GM18511 (cell line): ENCODE data around the gene ST7.
A peak's percentile ranks its signal among the peaks of the same experiment; 100 is the strongest.

ENCODE experiments used
- ATAC-seq: cut with Tn5 transposase; IDR thresholded peaks from one replicate; pipeline ENCODE4 v1.9.1; 2021; ENCODE audit warnings: mild to moderate bottlenecking, moderate library complexity; ENCODE audit not compliant: unreplicated experiment

The ST7 gene

DNA sequence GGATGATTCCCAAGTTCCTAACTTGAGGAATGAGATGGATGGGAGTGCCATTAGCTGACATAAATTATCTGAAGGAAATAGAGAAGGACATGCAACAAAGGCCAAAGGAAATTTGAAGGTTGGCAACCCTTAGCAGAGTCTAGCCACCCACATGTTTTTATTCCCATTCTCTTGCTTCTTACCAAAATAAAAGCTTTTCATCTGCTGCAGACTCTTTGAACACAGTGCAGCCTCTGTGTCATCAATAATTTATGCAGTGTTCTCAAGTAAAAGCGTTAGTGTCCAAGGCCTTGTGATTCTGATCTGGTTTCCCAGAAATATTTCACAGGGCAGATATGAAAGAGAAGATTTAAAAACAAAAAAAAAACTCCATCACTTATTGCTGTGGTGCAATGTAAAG, 98.5 kb downstream of the ST7 start:
- ATAC-seq: no peak

DNA sequence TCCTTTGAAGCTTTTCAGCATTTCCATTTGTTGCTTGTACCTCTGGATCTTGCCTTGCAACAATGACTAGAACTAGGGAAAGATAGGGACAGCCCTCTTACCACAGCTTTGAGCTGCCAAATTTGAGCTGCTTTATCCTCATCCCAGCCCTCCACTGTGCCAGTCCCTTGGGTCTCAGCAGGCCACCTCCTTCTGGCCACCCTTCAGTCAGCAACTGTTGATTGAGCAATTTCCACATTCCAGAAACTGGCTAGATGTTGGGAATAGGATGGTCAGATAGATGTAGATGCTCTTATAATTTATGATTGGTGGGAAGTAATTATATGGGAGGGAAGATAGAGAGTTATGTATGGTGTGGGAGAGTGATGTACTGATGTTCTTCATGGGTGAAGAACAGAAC, 100.1 kb downstream of the ST7 start:
- ATAC-seq: no peak

- ATAC-seq: no peak
Observed at GRCh38 chr7:117061751-117062150, 108.5 kb downstream of the ST7 start.

- ATAC-seq: no peak
Observed at GRCh38 chr7:117062300-117062699, 109.0 kb downstream of the ST7 start.

GRCh38 chr7:117064688-117065087, 111.4 kb downstream of the ST7 start:
- no peak for ATAC-seq

DNA sequence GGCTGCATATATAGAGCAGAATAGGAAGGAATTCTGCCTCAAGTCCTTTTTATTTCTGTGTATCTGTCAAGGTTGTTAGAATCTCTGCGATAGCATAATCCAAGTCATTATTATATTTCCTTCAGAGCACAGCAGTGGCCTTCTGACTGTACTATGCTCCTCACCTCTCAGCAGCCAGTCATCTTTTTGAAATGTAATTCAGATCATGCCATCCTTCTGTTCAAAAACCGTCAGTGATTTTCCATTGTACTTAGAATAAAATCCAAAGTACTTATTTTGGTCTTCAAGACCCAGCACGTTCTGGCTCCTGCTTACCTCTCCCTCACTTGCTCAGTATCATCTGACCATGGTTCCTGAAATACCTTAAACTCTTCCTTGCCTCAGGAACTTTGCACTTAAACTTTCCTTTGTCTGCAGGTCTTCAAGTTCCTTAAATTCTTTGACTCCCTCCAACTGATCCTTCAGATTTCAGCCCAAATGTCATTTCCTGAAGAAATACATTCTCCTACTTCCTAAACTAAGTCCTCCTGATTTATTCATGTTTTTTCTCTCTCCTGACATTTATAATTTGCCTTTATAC, 112.4 kb downstream of the ST7 start:
- ATAC-seq: no peak

DNA sequence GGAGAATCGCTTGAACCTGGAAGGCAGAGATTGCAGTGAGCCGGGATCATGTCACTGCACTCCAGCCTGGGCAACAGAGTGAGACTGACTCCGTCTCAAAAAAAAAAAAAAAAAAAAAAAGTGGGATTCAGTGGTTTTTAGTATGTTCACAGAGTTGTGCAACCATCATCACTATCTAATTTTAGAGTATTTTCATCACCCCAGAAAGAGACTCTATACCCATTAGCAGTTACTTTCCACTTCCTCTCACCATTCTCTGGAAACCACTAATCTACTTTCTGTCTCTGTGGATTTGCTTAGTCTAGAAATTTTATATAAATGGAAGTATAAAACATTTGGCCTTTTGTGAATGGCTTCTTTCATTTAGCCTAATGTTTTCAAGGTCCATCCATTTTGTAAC, 113.4 kb downstream of the ST7 start:
- ATAC-seq: peak; percentile 51

GRCh38 chr7:117067340-117067739, 114.0 kb downstream of the ST7 start:
- ATAC-seq: no peak

GRCh38 chr7:117068511-117069145, 115.3 kb downstream of the ST7 start:
- no peak for ATAC-seq

GRCh38 chr7:117069379-117069778, 116.1 kb downstream of the ST7 start:
- ATAC-seq: peak; percentile 76

GRCh38 chr7:117071551-117071950, 118.2 kb downstream of the ST7 start:
- no peak for ATAC-seq

- ATAC-seq: no peak
Observed at GRCh38 chr7:117072620-117073118, 119.4 kb downstream of the ST7 start.

- no peak for ATAC-seq
Observed at GRCh38 chr7:117074378-117074777, 121.1 kb downstream of the ST7 start.

- no peak for ATAC-seq
Observed at GRCh38 chr7:117075934-117076333, 122.6 kb downstream of the ST7 start.

DNA sequence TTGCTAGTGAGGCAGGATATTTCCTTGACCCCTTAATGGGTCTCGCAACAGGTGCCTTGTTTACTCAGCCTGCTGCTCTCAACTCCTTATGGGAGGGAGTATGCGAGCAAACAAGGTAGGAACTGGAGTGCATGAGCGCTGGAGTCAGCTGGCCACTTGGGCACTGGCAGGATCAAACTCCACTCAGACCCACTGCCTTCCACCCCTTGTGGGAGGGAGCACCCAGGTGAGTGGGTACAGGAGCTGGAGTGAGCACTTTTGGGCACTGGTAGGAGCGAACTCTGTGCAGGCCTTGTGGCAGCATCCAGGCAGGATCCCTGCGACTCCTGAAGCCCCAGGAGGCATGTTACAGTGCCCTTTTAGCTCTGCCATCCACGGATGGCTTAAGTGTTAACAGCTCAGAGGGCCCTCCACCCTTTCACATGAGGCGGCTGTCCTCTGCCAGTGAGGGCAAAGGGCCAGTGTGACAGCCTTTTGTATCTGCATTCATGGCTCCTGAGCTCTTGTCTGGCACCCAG, 123.2 kb downstream of the ST7 start:
- no peak for ATAC-seq

GRCh38 chr7:117077658-117078057, 124.4 kb downstream of the ST7 start:
- ATAC-seq: no peak

- ATAC-seq: no peak
Observed at GRCh38 chr7:117082647-117083046, 129.3 kb downstream of the ST7 start.

GRCh38 chr7:117083648-117084047, 130.3 kb downstream of the ST7 start:
- no peak for ATAC-seq

DNA sequence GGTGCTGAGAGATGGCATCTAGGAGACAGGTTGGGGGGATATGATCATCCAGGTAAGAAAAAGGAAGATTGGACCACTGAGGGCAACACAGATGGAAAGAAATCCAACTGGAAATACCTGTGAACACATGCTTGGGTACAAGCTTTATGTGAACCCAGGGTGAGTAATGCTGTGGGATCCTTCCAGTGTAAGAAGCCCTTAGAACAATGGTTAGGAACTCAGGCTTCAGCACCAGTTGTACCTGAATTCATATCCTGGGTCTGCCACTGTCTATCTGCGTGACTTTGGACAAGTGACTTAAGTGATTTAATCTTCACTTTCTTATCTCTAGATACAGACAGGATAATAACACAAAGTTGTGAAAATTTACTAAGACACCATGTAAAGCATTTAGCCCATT, 131.0 kb downstream of the ST7 start:
- ATAC-seq: no peak

- ATAC-seq: no peak
Observed at GRCh38 chr7:117085275-117085674, 132.0 kb downstream of the ST7 start.

- ATAC-seq: no peak
Observed at GRCh38 chr7:117085769-117086463, 132.6 kb downstream of the ST7 start.

DNA sequence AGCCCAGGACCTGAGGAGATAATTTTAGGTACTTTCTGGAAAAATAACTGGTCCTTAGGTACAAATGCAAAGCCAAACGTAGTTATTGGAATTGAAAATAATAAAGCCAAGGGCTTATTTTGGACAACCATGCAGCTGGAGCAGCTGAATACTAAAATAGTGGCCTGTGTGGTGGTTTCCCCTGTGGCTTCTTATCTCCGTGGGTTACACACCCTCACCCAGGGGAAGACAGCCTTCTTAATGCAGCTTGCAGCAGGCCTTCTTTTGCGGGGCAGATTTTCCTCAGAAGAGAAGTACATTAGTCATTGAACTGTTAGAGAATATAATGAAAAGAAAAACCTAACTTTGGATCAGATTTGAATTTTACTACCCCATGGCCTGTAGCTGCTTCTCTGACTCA, 133.5 kb downstream of the ST7 start:
- no peak for ATAC-seq
